GM19452 (cell line): Measurements from ENCODE around the gene CNFN.

Source experiments
- ATAC-seq: cut with Tn5 transposase; IDR thresholded peaks from one replicate; pipeline ENCODE4 v1.9.1; 2021; ENCODE audit not compliant: unreplicated experiment

The CNFN gene

DNA sequence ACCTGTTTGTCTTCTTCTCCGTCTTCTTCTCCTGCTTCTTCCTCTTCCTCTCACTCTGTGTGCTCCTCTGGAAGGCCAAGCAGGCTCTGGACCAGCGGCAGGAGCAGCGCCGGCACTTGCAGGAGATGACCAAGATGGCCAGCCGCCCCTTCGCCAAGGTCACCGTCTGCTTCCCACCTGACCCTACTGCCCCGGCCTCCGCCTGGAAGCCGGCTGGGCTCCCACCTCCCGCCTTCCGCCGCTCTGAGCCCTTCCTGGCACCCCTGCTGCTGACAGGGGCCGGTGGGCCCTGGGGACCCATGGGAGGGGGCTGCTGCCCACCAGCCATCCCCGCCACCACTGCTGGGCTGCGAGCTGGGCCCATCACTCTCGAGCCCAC is 13.9 kb downstream of the CNFN start:
- ATAC-seq, result no peak

DNA sequence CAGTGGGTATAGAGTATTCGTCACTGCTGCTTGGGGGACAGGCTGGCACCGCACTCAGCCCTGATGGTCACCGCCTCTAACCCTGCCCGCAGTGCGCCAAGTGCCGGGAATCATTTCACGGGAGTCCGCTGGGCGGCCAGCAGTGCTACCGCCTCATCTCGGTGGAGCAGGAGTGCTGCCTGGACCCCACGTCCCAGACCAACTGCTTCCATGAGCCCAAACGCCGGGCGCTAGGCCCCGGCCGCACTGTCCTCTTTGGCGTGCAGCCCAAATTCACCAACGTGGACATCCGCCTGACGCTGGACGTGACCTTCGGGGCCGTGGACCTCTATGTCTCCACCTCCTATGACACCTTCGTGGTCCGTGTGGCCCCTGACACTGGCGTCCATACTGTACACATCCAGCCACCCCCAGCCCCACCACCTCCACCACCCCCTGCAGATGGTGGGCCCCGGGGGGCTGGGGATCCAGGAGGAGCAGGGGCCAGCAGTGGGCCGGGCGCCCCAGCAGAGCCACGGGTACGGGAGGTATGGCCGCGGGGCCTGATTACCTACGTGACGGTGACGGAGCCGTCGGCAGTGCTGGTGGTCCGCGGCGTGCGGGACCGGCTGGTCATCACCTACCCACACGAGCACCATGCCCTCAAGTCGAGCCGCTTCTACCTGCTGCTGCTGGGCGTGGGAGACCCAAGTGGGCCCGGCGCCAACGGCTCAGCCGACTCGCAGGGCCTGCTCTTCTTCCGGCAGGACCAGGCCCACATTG is 14.5 kb downstream of the CNFN start:
- ATAC-seq, result no peak

DNA sequence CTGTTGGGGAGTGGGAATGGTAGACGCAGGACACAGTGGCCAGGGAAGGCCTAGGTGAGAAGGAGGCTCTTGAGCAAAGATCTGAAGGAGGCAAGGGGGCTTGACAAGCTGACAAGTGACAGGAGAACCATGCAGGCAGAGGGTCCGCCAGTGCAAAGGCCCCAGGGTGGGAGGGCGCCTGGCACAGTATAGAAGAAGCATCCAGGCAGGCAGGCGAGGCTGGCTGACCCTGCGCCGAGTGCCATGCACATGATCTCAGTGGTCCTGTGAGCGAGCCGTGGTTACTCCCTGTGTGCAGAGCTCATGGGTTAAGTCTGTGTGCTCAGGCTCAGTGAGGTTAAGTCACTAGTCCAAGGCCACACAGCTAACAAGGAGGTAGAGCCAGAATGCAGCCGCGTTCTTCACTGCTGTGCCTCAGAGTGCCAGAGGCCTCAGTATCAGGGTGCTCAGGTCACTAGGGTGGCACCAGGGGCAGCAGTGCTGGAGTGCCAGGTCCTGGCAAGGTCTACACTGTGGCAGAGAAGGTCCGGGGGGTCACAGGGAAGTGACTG is 15.2 kb downstream of the CNFN start:
- ATAC-seq, result no peak

DNA sequence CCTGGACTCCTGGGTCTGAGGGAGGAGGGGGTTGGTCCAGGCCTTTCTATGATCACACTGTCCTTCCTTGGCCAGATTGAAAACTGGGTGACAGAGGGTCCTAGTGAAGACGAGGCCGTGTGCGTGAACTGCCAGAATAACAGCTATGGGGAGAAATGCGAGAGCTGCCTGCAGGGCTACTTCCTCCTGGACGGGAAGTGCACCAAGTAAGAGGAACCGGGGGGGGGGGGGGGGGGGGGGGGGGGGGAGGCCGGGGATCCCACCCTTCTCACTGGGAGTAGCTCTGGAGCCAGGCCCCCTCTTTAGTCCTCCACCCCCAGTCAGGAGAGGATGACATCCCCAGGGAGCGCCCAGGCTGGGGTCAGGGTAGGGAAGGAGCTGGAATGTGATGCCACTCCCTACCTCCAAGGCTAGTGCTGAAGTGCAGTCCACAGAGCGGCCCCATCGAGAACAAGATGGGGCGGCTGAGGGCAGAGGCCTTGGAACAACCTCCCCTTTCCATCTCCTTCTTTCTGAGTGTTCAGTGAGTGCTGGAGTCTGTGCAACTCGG is 19.4 kb downstream of the CNFN start:
- ATAC-seq, result no peak

DNA sequence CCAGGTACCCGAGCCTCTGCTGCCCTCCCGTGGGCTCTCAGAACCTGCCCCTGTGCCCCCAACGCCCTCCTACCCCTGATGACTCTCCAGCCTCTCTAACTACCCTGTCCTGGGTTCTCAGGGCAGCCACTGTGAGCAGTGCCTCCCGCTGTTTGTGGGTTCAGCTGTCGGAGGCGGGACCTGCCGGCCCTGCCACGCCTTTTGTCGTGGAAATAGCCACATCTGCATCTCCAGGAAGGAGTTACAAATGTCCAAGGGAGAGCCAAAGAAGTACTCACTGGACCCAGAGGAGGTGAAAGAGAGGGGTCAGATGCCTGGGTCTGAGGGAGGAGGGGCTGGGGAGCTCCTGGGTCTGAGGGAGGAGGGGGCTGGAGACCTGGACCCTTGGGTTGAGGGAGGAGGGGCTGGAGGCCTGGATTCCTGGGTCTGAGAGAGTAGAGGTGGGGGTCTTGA is 20.0 kb downstream of the CNFN start:
- ATAC-seq, result no peak

DNA sequence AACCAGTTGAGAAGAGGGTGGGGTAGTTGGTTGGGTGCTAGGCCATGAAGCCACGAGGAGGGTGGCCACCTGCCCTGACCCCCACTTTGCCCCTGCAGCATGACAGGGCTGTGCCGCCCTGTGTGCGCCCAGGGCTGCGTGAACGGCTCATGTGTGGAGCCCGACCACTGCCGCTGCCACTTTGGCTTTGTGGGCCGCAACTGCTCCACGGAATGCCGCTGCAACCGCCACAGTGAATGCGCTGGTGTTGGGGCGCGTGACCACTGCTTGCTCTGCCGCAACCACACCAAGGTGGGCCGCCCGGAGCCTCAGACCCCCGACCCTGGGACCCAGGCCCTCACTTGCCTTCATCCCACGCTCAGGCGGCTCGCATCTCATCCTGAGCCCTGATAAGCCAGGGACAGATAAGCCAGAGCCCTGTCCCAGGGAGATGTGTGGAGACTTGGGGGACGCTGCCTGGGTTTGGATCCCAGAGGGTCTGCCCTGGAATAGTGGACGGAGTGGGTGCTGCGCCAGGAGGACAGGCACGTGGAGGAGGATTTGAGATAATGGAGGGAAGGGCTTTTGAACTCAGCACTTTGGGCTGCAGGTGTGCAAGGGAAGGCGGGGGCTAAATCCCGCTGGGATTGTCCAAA is 20.5 kb downstream of the CNFN start:
- ATAC-seq, result no peak

DNA sequence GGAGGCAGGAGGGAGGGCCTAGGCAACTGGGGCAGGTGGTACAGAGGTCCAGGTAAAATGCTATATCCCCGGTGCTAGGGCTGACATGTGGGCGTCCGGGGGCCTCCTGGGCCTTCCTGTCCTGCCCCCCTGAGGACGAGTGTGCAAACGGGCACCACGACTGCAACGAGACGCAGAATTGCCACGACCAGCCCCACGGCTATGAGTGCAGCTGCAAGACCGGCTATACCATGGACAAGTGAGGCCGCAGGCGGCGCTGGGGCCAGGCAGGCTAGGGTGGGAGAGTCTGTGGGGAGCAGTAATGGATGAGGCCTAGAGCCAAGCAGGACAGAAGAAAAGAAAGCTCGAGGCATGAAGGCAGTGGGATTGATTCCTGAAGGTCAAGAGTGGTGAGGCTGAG is 21.3 kb downstream of the CNFN start:
- ATAC-seq, result no peak

DNA sequence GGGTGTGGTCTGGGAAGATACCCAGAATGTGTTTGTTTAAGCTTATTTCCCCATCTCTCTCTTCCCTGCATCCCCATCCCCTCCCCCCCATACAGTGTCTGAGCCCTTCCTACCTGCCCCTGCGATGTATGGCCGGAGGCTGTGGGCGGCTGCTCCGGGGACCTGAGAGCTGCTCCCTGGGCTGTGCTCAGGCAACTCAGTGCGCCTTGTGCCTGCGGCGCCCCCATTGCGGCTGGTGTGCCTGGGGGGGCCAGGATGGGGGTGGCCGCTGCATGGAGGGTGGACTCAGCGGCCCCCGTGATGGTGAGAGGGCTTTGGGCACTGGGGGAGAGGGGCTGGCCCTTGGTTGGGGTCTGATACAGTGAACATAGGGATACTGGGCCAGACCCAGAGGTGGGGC is 21.7 kb downstream of the CNFN start:
- no peak for ATAC-seq

DNA sequence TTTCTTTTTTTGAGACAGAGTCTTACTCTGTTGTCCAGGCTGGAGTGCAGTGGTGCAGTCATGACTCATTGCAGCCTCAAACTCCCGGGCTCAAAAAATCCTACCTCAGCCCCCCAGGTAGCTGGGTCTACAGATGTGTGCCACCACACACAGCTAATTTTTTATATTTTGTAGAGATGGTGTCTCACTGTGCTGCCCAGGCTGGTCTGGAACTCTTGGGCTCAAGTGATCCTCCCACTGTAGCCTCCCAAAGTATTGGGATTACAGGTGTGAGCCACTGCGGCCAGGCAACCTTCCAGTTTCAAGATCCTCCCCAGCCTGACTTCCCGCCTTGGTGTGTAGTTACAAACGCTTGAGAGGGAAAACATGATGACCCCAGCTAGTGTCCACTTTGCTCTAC is 22.2 kb downstream of the CNFN start:
- no peak for ATAC-seq

DNA sequence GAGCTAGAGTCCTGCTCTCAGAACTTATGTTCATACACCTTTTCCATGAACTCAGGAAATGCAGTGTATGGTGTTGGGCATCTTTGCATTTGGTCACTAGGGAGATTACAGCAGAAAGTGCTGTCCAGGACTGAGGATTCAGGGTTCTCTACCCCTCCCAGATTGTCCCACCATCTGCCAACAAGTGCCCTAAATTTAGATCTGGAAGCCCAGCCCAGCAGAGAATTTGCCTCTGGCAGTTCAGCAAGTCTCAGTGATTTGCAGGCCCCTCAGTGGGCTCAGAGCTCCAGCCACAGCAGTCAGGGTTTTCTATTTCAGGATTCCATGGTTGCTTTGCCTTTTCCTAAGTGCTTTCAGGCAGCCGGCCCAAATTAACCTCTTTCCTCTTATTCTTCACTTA is 23.4 kb downstream of the CNFN start:
- no peak for ATAC-seq

DNA sequence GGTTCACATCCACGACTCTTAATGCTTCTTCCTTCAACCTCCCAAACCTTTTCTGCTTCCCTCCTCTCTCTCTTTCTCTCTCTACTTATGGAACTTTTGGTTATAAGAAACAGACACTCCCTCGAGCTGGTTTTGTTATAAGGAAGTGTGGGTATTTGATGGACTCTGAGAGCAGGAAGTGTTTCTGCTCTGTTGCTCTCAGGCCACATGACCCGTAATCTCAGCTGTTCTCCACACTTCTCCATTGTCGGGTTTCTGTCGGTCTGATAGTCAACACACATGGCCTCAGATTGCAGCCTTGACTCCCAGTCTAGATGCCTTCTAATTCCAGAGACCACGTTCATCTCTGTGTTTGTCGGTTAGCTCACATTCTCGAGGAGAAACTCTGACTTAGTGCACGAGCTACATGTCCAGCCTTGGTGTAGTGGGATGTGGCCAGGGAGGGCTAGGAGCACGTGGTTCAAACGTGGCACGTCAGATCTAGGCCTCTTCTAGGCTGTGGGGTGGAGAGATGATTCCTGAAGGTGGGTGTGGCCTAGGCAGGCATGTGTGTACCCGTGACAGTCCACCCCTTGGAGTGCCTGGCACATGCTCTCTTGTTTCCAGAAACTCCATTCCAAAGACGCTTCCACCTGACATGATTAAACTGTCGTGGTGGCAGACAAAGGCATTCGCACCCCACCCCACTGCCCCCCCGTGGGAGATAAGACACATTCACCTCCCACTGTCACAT is 26.3 kb downstream of the CNFN start:
- ATAC-seq, result no peak

DNA sequence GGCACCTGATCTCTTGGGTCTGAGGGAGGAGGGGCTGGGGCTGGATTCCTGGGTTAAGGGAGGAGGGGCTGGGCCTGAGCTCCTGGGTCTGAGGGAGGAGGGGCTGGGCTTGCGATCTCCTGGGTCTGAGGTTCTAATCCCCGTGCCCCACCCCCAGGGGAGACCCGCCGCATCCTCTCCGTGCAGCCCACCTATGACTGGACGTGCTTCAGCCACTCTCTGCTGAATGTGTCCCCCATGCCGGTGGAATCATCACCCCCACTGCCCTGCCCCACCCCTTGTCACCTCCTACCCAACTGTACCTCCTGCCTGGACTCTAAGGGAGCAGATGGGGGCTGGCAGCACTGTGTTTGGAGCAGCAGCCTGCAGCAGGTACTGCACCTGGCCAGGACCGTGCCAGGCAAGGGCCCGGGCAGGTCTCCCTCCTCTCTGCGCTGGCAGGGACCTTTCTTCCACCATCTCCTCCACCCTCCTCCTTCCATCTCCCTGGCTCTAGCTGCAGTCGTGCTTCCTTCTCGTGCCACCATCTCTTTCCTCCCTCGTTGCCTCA is 27.1 kb downstream of the CNFN start:
- no peak for ATAC-seq

DNA sequence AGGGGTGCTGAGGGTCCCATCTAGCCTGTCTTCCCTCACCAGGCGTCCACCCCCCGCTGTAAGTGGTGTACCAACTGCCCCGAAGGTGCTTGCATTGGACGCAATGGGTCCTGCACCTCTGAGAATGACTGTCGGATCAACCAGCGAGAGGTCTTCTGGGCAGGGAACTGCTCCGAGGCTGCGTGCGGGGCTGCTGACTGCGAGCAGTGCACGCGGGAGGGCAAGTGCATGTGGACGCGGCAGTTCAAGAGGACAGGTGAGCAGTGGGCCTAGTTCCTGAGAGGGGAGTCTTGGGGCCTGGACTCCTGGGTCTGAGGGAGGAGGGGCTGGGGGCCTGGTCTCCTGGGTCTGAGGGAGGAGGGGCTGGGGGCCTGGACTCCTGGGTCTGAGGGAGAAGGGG is 27.8 kb downstream of the CNFN start:
- no peak for ATAC-seq

DNA sequence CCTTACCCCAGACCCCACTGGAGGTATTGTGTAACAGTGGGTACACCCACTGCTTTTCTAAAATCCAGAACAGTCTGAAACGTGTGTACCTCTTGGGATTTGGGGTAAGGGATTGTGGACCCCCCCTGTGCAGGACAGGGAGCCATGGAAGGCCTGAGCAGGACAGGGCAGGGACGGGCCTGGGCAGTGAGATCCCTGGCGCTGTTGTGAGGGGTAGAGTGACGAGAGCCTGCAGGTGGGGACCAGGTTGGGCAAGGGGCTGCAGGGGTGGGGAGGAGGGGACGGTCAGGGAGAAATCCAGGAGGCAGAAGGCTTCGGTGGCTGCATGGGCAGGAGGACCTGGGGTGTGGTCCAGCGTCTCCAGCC is 28.6 kb downstream of the CNFN start:
- ATAC-seq, result no peak

DNA sequence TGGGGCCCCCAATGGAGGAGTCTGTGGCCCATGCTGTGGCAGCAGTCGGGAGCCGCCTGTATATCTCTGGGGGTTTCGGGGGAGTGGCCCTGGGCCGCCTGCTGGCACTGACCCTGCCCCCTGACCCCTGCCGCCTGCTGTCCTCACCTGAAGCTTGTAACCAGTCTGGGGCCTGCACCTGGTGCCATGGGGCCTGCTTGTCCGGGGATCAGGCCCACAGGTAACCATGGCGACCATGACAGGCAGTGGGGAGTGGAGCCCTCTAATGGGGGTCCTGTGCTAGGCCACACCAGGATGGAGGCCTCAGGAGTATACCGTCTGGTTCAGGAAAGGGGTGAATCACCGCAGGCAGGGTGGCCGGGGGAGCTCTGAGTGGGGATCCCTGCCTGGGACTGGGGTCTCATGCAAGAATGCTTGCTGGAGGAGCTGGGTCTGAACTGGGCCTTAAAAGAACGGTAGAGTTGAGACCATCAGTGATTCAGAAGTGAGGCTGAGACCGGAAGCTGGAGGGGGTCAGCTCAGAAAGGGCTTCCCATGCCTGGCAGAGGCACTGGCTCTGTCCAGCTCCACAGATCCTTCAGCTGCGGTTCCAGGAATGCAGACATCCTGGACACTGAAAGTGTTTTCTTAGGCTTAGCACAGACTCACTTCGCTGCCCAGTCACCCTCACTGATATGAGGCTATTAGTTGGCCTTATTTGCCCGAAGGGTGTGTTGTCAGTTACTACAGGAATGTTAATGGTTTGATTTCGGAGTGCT is 29.1 kb downstream of the CNFN start:
- ATAC-seq, result no peak

DNA sequence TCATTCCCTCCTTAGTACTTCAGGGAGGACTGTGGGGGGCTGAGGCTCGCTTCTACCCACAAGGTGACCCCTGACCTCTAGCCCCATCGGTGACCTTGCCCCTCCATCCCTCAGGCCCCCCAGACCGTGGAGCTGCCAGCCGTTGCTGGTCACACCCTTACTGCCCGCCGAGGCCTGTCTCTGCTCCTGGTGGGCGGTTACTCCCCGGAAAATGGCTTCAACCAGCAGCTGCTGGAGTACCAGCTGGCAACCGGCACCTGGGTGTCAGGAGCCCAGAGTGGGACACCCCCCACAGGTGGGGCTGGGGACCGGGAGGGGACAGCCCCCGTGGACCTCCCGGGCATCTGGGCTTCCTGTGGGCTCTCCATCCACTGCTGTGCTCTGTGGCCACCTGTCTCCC is 32.8 kb downstream of the CNFN start:
- ATAC-seq, result no peak

DNA sequence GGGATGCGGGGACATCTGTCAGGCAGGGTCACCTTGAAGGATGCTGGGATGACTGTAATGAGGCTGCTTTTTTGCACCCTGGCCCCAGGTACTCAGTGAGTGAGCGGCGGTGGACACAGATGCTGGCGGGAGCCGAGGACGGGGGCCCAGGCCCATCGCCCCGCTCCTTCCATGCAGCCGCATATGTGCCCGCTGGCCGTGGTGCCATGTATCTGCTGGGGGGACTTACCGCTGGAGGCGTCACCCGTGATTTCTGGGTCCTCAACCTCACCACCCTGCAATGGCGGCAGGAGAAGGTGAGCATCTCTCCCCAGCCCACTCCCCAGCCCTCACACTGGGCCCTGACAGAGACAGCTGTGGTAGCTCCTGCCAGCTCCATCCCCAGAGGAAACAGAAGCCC is 33.4 kb downstream of the CNFN start:
- ATAC-seq, result no peak

DNA sequence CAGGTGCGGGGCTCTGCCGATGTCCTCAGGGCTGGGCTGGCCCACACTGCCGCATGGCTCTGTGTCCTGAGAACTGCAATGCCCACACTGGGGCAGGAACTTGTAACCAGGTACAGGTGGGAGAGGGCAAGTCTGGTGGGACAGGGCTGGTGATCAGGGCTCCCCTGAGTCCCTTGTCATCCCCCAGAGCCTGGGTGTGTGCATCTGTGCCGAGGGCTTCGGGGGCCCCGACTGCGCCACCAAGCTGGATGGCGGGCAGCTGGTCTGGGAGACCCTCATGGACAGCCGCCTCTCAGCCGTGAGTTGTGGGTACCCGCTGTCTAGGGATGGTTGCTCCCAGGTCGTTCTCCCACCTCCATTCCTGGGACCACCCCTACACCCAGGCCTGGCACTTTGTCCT is 34.2 kb downstream of the CNFN start:
- no peak for ATAC-seq

DNA sequence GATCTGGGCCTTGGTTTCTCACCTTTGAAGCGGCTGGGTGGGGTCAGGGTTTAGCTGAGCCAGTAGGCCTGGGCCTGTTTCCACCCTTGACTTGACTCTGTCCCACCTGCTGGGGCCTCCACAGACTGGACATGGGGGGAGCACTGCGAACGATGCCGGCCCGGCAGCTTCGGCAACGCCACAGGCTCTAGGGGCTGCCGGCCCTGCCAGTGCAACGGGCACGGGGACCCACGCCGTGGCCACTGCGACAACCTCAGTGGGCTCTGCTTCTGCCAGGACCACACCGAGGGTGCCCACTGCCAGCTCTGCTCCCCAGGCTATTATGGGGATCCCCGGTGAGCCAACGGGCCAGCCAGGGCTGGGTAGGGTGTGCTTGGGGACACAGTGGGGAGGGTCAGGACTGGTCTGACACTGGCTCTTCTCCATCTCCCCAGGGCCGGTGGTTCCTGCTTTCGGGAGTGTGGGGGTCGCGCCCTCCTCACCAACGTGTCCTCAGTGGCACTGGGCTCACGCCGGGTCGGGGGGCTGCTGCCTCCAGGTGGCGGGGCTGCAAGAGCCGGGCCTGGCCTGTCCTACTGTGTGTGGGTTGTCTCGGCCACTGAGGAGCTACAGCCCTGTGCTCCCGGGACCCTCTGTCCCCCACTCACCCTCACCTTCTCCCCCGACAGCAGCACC is 36.6 kb downstream of the CNFN start:
- no peak for ATAC-seq
